Loucy (cell line): ENCODE data around the gene STN1.

Experiments used
- EZH2phosphoT487 ChIP-seq: fragments of 200-600 bp; IDR thresholded peaks from 2 replicates; pipeline ENCODE4 v1.6.1; 2018; ENCODE audit warnings: antibody characterized with exemption, mild to moderate bottlenecking, moderate library complexity, borderline replicate concordance
- TF ChIP-seq, protein P1 (sequence below): fragments of 200-600 bp; sonication (generic); conservative IDR thresholded peaks from 2 replicates; pipeline ENCODE4 v1.5.1; 2014; ENCODE audit warnings: mild to moderate bottlenecking, antibody characterized with exemption, low read length

DNA sequence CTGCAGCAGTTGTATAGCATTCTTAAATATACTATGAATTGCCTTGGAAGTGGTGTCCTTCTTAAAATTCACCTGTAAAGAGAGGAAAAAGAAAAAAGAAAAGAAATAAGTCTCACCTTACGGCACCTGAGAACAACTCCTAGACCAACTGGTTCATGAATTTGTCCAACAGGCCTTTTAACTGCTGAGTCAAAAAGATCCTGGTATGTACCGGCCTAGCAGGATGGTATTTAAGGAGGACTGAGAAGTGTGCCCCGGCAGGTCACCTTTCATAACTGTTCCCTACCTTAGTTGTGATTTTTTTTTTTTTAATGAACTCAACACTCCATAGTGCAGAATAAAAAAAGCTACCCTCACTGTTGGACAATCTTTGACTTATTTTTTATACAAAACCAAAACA lies 25.8 kb downstream of the STN1 start:
- TF ChIP-seq, protein P1, sequence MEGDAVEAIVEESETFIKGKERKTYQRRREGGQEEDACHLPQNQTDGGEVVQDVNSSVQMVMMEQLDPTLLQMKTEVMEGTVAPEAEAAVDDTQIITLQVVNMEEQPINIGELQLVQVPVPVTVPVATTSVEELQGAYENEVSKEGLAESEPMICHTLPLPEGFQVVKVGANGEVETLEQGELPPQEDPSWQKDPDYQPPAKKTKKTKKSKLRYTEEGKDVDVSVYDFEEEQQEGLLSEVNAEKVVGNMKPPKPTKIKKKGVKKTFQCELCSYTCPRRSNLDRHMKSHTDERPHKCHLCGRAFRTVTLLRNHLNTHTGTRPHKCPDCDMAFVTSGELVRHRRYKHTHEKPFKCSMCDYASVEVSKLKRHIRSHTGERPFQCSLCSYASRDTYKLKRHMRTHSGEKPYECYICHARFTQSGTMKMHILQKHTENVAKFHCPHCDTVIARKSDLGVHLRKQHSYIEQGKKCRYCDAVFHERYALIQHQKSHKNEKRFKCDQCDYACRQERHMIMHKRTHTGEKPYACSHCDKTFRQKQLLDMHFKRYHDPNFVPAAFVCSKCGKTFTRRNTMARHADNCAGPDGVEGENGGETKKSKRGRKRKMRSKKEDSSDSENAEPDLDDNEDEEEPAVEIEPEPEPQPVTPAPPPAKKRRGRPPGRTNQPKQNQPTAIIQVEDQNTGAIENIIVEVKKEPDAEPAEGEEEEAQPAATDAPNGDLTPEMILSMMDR = no peak
- TF ChIP-seq EZH2phosphoT487 = no peak
